HepG2 (cell line): ENCODE data around the gene STON1. TPM values are rescaled to one million over a fixed set of nuclear protein-coding genes. Genes with fewer than 3 reads are reported as not detected.

Source experiments
- ATAC-seq: fragments of 200-7000 bp; cut with Tn5 transposase; 3 replicates; pipeline ENCODE4 v1.9.1; 2020; ENCODE audit warnings: mild to moderate bottlenecking, moderate library complexity
- BruUV-seq: library from RNA; stranded (reverse); fragments of 400-500 nt; replicated peaks from 2 replicates; lab custom pipeline; 2021; lab: Mats Ljungman, UMichigan
- CTCF ChIA-PET: fragments of 300-600 bp; formaldehyde crosslinking; extraction: SDS; loops from one replicate; lab custom pipeline; 2021; ENCODE audit warnings: low total read pairs, inconsistent platforms, low intra/inter-chr PET ratio; lab: Yijun Ruan, JAX
- POLR2A ChIA-PET: fragments of 350-600 bp; sonication (Branson Sonifier 250); formaldehyde crosslinking; loops from one replicate; lab custom pipeline; 2020; ENCODE audit warnings: antibody characterized with exemption, inconsistent platforms; lab: Yijun Ruan, JAX
- DNase-seq: peaks from one replicate; pipeline ENCODE4 v3.0.0-alpha.2; 2015; ENCODE audit warnings: low spot score
- FAIRE-seq: peaks from 3 replicates; lab custom pipeline; 2011; peaks lifted over from hg19 to GRCh38; lab: Jason Lieb, UNC
- H2AFZ ChIP-seq: one replicate; pipeline ENCODE4 v1.6.1; 2011; ENCODE audit warnings: low read length, inconsistent platforms
- H3K27ac ChIP-seq: fragments of 300-600 bp; 3 replicates; pipeline ENCODE4 v1.8.0; 2011; ENCODE audit warnings: mixed run types, mild to moderate bottlenecking, mixed read lengths, low read length, inconsistent platforms; ENCODE audit not compliant: insufficient read depth; ENCODE audit errors: extremely low read length
- H3K27me3 ChIP-seq, 2 experiments: fragments of 200-600 bp in 1 of 2; 2 replicates in 1 of 2; 3 replicates in 1 of 2; pipeline versions ENCODE4 v1.6.0 to v1.8.0; 2011; ENCODE audit warnings: low read length in 2 of 2, mild to moderate bottlenecking in 2 of 2, moderate library complexity in 2 of 2, inconsistent platforms in 1 of 2; ENCODE audit not compliant: insufficient read depth in 2 of 2, control insufficient read depth in 1 of 2
- H3K36me3 ChIP-seq, 2 experiments: fragments of 200-600 bp in 1 of 2; replicated peaks in 1 of 2; 2 replicates in 1 of 2; 3 replicates in 1 of 2; pipeline versions ENCODE4 v1.5.1 to v1.8.0; 2011; ENCODE audit warnings: low read length in 2 of 2, inconsistent platforms in 1 of 2; ENCODE audit not compliant: insufficient read depth in 2 of 2, control insufficient read depth in 1 of 2
- H3K4me1 ChIP-seq: 2 replicates; pipeline ENCODE4 v1.5.1; 2012; ENCODE audit warnings: low read length, inconsistent platforms; ENCODE audit not compliant: insufficient read depth
- H3K4me2 ChIP-seq: 2 replicates; pipeline ENCODE4 v1.6.0; 2011; ENCODE audit warnings: low read depth, low read length, inconsistent platforms
- H3K4me3 ChIP-seq, 3 experiments: fragments of 200-600 bp in 1 of 3; sonication (generic), shearing (Covaris generic) in 1 of 3; replicated peaks in 1 of 3; 2 replicates each; pipeline ENCODE4 v1.5.1; 2011 to 2016; ENCODE audit warnings: low read length in 3 of 3, inconsistent platforms in 2 of 3, low read depth in 2 of 3, mild to moderate bottlenecking in 2 of 3, control low read depth in 1 of 3, mixed read lengths in 1 of 3; ENCODE audit not compliant: insufficient read depth in 1 of 3
- H3K79me2 ChIP-seq: one replicate; pipeline ENCODE4 v1.6.1; 2011; ENCODE audit warnings: low read length, inconsistent platforms; ENCODE audit not compliant: insufficient read depth
- H3K9ac ChIP-seq: 2 replicates; pipeline ENCODE4 v1.6.0; 2011; ENCODE audit warnings: mild to moderate bottlenecking, low read depth, low read length, inconsistent platforms; ENCODE audit not compliant: insufficient read depth
- H3K9me3 ChIP-seq: 2 replicates; pipeline ENCODE4 v1.5.1; 2012; ENCODE audit warnings: mild to moderate bottlenecking, low read length
- H4K20me1 ChIP-seq: 2 replicates; pipeline ENCODE4 v1.6.0; 2011; ENCODE audit warnings: inconsistent platforms, mild to moderate bottlenecking, low read length, moderate library complexity; ENCODE audit not compliant: insufficient read depth
- E2F2 ChIP-seq: sonication (generic); formaldehyde crosslinking; IDR thresholded peaks from 2 replicates; pipeline ENCODE4 v1.4.0; 2020; ENCODE audit warnings: missing genetic modification reagents, borderline replicate concordance
- HMGA1 ChIP-seq: sonication (generic); formaldehyde crosslinking; conservative IDR thresholded peaks from 2 replicates; pipeline ENCODE4 v1.4.0; 2020; ENCODE audit warnings: missing genetic modification reagents
- IRX3 ChIP-seq: sonication (generic); formaldehyde crosslinking; IDR thresholded peaks from 2 replicates; pipeline ENCODE4 v1.8.1; 2023; ENCODE audit warnings: mild to moderate bottlenecking, low read depth, missing genetic modification reagents, borderline replicate concordance
- KLF11 ChIP-seq: IDR thresholded peaks from 2 replicates; pipeline ENCODE4 v1.6.1; 2016; ENCODE audit warnings: missing compliant biosample characterization
- MXI1 ChIP-seq: IDR thresholded peaks from 3 replicates; pipeline ENCODE4 v1.6.1; 2012; ENCODE audit warnings: low read depth, low read length, inconsistent platforms, borderline replicate concordance
- NFATC3 ChIP-seq: sonication (generic); formaldehyde crosslinking; IDR thresholded peaks from 2 replicates; pipeline ENCODE4 v1.5.1; 2020; ENCODE audit warnings: mild to moderate bottlenecking, missing genetic modification reagents
- POLR2AphosphoS5 ChIP-seq: IDR thresholded peaks from 2 replicates; pipeline ENCODE4 v1.6.1; 2012; ENCODE audit warnings: low read depth, low read length
- SMYD3 ChIP-seq: sonication (generic); formaldehyde crosslinking; IDR thresholded peaks from 2 replicates; pipeline ENCODE4 v1.8.1; 2023; ENCODE audit warnings: mild to moderate bottlenecking, missing genetic modification reagents
- XBP1 ChIP-seq: sonication (generic); formaldehyde crosslinking; IDR thresholded peaks from 2 replicates; pipeline ENCODE4 v1.5.0; 2020; ENCODE audit warnings: missing genetic modification reagents
- ZNF143 ChIP-seq: sonication (generic); formaldehyde crosslinking; IDR thresholded peaks from 2 replicates; pipeline ENCODE4 v1.4.0; 2020; ENCODE audit warnings: missing genetic modification reagents
- ZNF343 ChIP-seq: sonication (generic); formaldehyde crosslinking; IDR thresholded peaks from 2 replicates; pipeline ENCODE4 v1.4.0; 2020; ENCODE audit warnings: mild to moderate bottlenecking, missing genetic modification reagents
- ZNF354B ChIP-seq: sonication (generic); formaldehyde crosslinking; IDR thresholded peaks from 2 replicates; pipeline ENCODE4 v1.8.0; 2022; ENCODE audit warnings: mild to moderate bottlenecking, missing genetic modification reagents
- ZNF569 ChIP-seq: sonication (generic); formaldehyde crosslinking; IDR thresholded peaks from 2 replicates; pipeline ENCODE4 v1.5.0; 2020; ENCODE audit warnings: mild to moderate bottlenecking, missing genetic modification reagents, moderate library complexity, borderline replicate concordance
- ZSCAN29 ChIP-seq: sonication (generic); formaldehyde crosslinking; conservative IDR thresholded peaks from 2 replicates; pipeline ENCODE4 v1.4.0; 2020; ENCODE audit warnings: mild to moderate bottlenecking, missing genetic modification reagents
- WGBS: methylation state at CpG from one replicate; pipeline ENCODE4 v1.1.6; 2017; ENCODE audit warnings: low lambda C conversion rate; 5-methylcytosine and 5-hydroxymethylcytosine counted together
- in situ Hi-C: cut with HindIII; loops from 2 replicates; pipeline ENCODE4 v1.10.0; 2017; ENCODE audit warnings: low pct_unique_long_range_greater_than_20kb; ENCODE audit not compliant: extremely low pct_ligation_motif_present
- intact Hi-C: fragments of 100-400 bp; cut with micrococcal nuclease; formaldehyde crosslinking; loops from one replicate; pipeline ENCODE4 v1.10.0; 2022; ENCODE audit not compliant: unreplicated experiment
- polyA plus RNA-seq, 8 experiments: library from polyadenylated mRNA; depleted of rRNA in 3 of 8; stranded (reverse) in 7 of 8; unstranded in 1 of 8; fragments of >200 nt; fragmentation: Illumina TruSeq in 4 of 8; extraction: Trizol in 4 of 8; gene quantifications; 2 replicates each; pipeline versions ENCODE4 v1.2.1 to v1.2.3, GENCODE V29; 2011 to 2016; ENCODE audit warnings: low read depth in 4 of 8, missing spikeins in 1 of 8, mixed read lengths in 1 of 8; ENCODE audit not compliant: insufficient read depth in 1 of 8
- total RNA-seq, 5 experiments: library from RNA; depleted of rRNA; stranded (reverse); fragments of >200 nt; fragmentation: Illumina TruSeq; extraction: Trizol; gene quantifications; 2 replicates each; pipeline ENCODE4 v1.2.3, GENCODE V29; 2016; ENCODE audit warnings: low read depth in 1 of 5

The STON1 gene
- total and polyA plus RNA-seq, 2 of the 13 experiments (the other 11 are each of a cell fraction or from before 2014, with no cell fraction given) = 0.09 to 0.28 TPM

- WGBS = 95% methylated on average over 3 of the region's 3 CpGs
Observed at GRCh38 chr2:48488545-48488944, 41.4 kb upstream of the STON1 start.

GRCh38 chr2:48496849-48497248, 33.1 kb upstream of the STON1 start:
- CTCF ChIA-PET = no interaction called here
- no peaks in the 10 kb centered on the region for H3K27me3 ChIP-seq
- BruUV-seq = no TSS peak
- no peaks in the 10 kb centered on the region for H3K79me2 ChIP-seq
- in situ Hi-C loops (no loop called here), intact Hi-C loops (no loop called here)
- WGBS = 98% methylated on average over 2 of the region's 2 CpGs
- no peaks in the 10 kb centered on the region for H3K4me1 ChIP-seq
- peaks cover 6 to 28% of the 10 kb centered on the region in 2 experiments; a peak in 3 of 5 replicates for H3K36me3 ChIP-seq
- no peak overlapping the region for H2AFZ ChIP-seq
- TF ChIP-seq NFATC3 (CRISPR knock-in tag) = no peak
- no peaks in the 10 kb centered on the region for H4K20me1 ChIP-seq
- H3K4me2 ChIP-seq = no peak overlapping the region
- H3K27ac ChIP-seq = no peak overlapping the region
- POLR2A ChIA-PET = no interaction called here
- H3K9ac ChIP-seq = no peak overlapping the region
- ATAC-seq (no peak), DNase-seq (no peak), FAIRE-seq (no peak)
- no peak overlapping the region for H3K4me3 ChIP-seq
- H3K9me3 ChIP-seq = no peaks in the 10 kb centered on the region

More at GRCh38 chr2:48488545-48488944, 41.4 kb upstream of the STON1 start:
- intact Hi-C loops = no loop called here
- Histone ChIP-seq H3K27me3 (no peaks in the 10 kb centered on the region), H3K36me3 (peaks cover 5 to 20% of the 10 kb centered on the region in 2 experiments; a peak in 4 of 5 replicates), H3K4me2 (no peak overlapping the region), H2AFZ (no peak overlapping the region), H3K4me1 (no peaks in the 10 kb centered on the region), H3K27ac (no peak overlapping the region), H3K79me2 (no peaks in the 10 kb centered on the region), H3K9ac (no peak overlapping the region), H3K9me3 (no peaks in the 10 kb centered on the region), H3K4me3 (no peak overlapping the region), H4K20me1 (no peaks in the 10 kb centered on the region)
- ChIA-PET POLR2A (interaction anchor here (0.7 kb wide), 1 partner anchor 55 kb away, joined by 3 read pairs; no protein-coding TSS in a partner anchor), CTCF (no interaction called here)
- DNase-seq = no peak
- no TSS peak for BruUV-seq
- no peak for ATAC-seq
- TF ChIP-seq ZNF143 (no peak), ZNF569 (no peak), XBP1 (no peak), E2F2 (CRISPR knock-in tag) (no peak), HMGA1 (no peak), MXI1 (no peak), ZSCAN29 (CRISPR knock-in tag) (no peak), ZNF343 (CRISPR knock-in tag) (no peak), IRX3 (CRISPR knock-in tag) (no peak), KLF11 (CRISPR knock-in tag) (no peak), ZNF354B (CRISPR knock-in tag) (no peak), SMYD3 (CRISPR knock-in tag) (no peak), POLR2AphosphoS5 (no peak)
- no peak for FAIRE-seq
- in situ Hi-C loops = no loop called here
